ENCODE results near the gene AHSA1. TPM values are rescaled to one million over a fixed set of nuclear protein-coding genes. Genes with fewer than 3 reads are reported as not detected.

The AHSA1 gene
- total RNA-seq, 4 donors from 2014 or later: 49.4 to 111 (median 93.2) TPM

- no peak overlapping the region for H3K27ac ChIP-seq
- no peak overlapping the region for H3K4me3 ChIP-seq (replicated peaks in 1 of 3)
- intact Hi-C loops (cut with DNase I): no loop called here
- TF ChIP-seq, protein P1, sequence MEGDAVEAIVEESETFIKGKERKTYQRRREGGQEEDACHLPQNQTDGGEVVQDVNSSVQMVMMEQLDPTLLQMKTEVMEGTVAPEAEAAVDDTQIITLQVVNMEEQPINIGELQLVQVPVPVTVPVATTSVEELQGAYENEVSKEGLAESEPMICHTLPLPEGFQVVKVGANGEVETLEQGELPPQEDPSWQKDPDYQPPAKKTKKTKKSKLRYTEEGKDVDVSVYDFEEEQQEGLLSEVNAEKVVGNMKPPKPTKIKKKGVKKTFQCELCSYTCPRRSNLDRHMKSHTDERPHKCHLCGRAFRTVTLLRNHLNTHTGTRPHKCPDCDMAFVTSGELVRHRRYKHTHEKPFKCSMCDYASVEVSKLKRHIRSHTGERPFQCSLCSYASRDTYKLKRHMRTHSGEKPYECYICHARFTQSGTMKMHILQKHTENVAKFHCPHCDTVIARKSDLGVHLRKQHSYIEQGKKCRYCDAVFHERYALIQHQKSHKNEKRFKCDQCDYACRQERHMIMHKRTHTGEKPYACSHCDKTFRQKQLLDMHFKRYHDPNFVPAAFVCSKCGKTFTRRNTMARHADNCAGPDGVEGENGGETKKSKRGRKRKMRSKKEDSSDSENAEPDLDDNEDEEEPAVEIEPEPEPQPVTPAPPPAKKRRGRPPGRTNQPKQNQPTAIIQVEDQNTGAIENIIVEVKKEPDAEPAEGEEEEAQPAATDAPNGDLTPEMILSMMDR (IDR thresholded peaks at IDR 0.05): no peak
- no peak for TF ChIP-seq POLR2A (IDR thresholded peaks at IDR 0.05)
- no peak for DNase-seq
- 87 to 92% methylated on average over 4 of the region's 4 CpGs for WGBS, 2 donors
- H3K9me3 ChIP-seq: no peaks in the 10 kb centered on the region
- no peaks in the 10 kb centered on the region for H3K4me1 ChIP-seq
- peaks cover 13 to 15% of the 10 kb centered on the region in 2 donors for H3K36me3 ChIP-seq
- no peaks in the 10 kb centered on the region for H3K27me3 ChIP-seq
Observed at GRCh38 chr14:77508249-77508648, 50.4 kb downstream of the AHSA1 start.

DNA sequence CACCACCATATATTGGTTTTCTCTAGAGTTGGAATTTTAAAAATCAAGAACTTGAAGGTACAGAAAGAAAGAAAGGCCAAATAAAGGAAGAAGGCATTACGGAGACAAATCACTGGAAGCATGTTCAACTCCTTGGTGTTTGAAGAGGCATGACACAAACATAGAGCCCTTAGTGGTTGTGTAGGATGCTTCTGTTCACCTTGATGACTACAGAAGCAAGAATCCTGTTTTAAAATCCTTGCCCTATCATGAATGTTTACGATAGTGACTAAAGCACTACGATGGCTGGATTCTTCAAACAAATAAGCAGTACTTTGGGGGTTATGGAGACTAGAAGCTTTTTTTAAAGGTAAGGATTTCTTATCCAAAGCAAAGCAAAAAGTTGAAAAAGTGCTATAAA lies 51.0 kb downstream of the AHSA1 start:
- H3K27ac ChIP-seq: no peak overlapping the region
- H3K27me3 ChIP-seq: no peaks in the 10 kb centered on the region
- TF ChIP-seq, protein P1 (IDR thresholded peaks at IDR 0.05): no peak
- no peak for TF ChIP-seq POLR2A (IDR thresholded peaks at IDR 0.05)
- DNase-seq: no peak
- peaks cover 13 to 15% of the 10 kb centered on the region in 2 donors for H3K36me3 ChIP-seq
- H3K4me1 ChIP-seq: no peaks in the 10 kb centered on the region
- no peaks in the 10 kb centered on the region for H3K9me3 ChIP-seq
- no peak overlapping the region for H3K4me3 ChIP-seq (replicated peaks in 1 of 3)
- 94 to 95% methylated on average over 3 of the region's 3 CpGs for WGBS, 2 donors
- intact Hi-C loops (cut with DNase I): no loop called here

GRCh38 chr14:77509366-77509765 lies 51.5 kb downstream of the AHSA1 start:
- TF ChIP-seq POLR2A (IDR thresholded peaks at IDR 0.05): no peak
- TF ChIP-seq, protein P1 (IDR thresholded peaks at IDR 0.05): no peak
- peaks cover 13 to 15% of the 10 kb centered on the region in 2 donors for H3K36me3 ChIP-seq
- intact Hi-C loops (cut with DNase I): no loop called here
- H3K4me1 ChIP-seq: no peaks in the 10 kb centered on the region
- 81 to 95% methylated on average over 4 of the region's 4 CpGs for WGBS, 2 donors
- no peak overlapping the region for H3K27ac ChIP-seq
- no peaks in the 10 kb centered on the region for H3K27me3 ChIP-seq
- DNase-seq: no peak
- H3K9me3 ChIP-seq: no peaks in the 10 kb centered on the region
- no peak overlapping the region for H3K4me3 ChIP-seq (replicated peaks in 1 of 3)

- DNase-seq: no peak
- peaks cover 13 to 16% of the 10 kb centered on the region in 2 donors for H3K36me3 ChIP-seq
- intact Hi-C loops (cut with DNase I): no loop called here
Observed at GRCh38 chr14:77511486-77512162, 53.7 kb downstream of the AHSA1 start.

DNA sequence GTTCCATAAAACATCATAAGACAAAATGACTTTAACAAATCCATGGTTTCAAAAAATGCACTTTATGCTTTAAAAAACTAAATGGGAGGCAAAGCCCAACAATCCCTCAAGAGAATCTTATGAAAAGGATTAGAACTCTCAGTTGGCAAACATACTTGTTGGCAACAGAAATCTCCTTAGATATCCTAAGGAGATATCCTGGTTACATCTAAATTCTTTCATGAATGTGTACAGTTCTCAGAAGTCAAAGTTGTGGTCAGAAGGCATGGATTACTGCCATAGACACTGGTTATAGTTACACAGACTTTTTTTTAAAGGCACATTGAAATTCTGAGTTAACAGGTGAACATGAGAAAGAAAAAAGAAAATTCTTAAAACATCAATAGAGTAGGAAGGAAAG lies 58.2 kb downstream of the AHSA1 start:
- intact Hi-C loops (cut with DNase I): no loop called here
- no peak for TF ChIP-seq POLR2A (IDR thresholded peaks at IDR 0.05)
- TF ChIP-seq, protein P1 (IDR thresholded peaks at IDR 0.05): no peak
- H3K4me3 ChIP-seq (replicated peaks in 1 of 3): no peak overlapping the region
- H3K36me3 ChIP-seq: peaks cover 25 to 40% of the 10 kb centered on the region in 2 donors
- H3K27ac ChIP-seq: no peak overlapping the region
- H3K27me3 ChIP-seq: no peaks in the 10 kb centered on the region
- no peaks in the 10 kb centered on the region for H3K4me1 ChIP-seq
- H3K9me3 ChIP-seq: no peaks in the 10 kb centered on the region
- no peak for DNase-seq

More at GRCh38 chr14:77511486-77512162, 53.7 kb downstream of the AHSA1 start:
- Histone ChIP-seq H3K27me3 (no peaks in the 10 kb centered on the region), H3K4me3 (replicated peaks in 1 of 3) (no peak overlapping the region), H3K27ac (no peak overlapping the region), H3K9me3 (no peaks in the 10 kb centered on the region), H3K4me1 (no peaks in the 10 kb centered on the region)
- TF ChIP-seq POLR2A (IDR thresholded peaks at IDR 0.05): no peak
- TF ChIP-seq, protein P1 (IDR thresholded peaks at IDR 0.05): no peak
- 93% methylated on average over 8 of the region's 8 CpGs for WGBS, 2 donors

Small RNA genes lying within 50 kb of the gene (small RNA-seq; reads per million reads assigned to genes)
- gene RF00404: not detected

Other genes starting within 250 kb of the AHSA1 start
- not detected for gene NGB, start 186.9 kb upstream of the AHSA1 start, total RNA-seq
- 10 to 100 TPM; 19.1 to 36.4 (median 25.7) TPM for gene POMT2, start 137.2 kb upstream of the AHSA1 start, total RNA-seq
- gene GSTZ1, start 137.1 kb upstream of the AHSA1 start, total RNA-seq: 10 to 100 TPM; 18.0 to 50.1 (median 35.6) TPM
- 10 to 100 TPM; 20.9 to 33.3 (median 28.8) TPM for gene TMED8, start 81.0 kb upstream of the AHSA1 start, total RNA-seq
- gene SAMD15, start 80.7 kb upstream of the AHSA1 start, total RNA-seq: 1 to 10 TPM; 4.8 to 9.5 (median 7.3) TPM
- under 1 TPM in 2 of 4 donors, not detected in 2; 0.22 to 0.67 TPM for gene NOXRED1, start 34.6 kb upstream of the AHSA1 start, total RNA-seq
- 10 to 100 TPM; 17.1 to 24.9 (median 19.7) TPM for gene VIPAS39, start 492 bp upstream of the AHSA1 start, total RNA-seq
- gene ISM2, start 40.7 kb downstream of the AHSA1 start, total RNA-seq: not detected
- gene SPTLC2, start 158.5 kb downstream of the AHSA1 start, total RNA-seq: 10 to 100 TPM; 25.6 to 32.2 (median 29.0) TPM
- 10 to 100 TPM in 3 of 4 donors, 1 to 10 TPM in 1; 6.3 to 13.8 (median 10.3) TPM for gene ALKBH1, start 249.9 kb downstream of the AHSA1 start, total RNA-seq

Data from thyroid gland (tissue), 4 donors.